ENCODE measurements around the gene TC2N.

The TC2N gene

DNA sequence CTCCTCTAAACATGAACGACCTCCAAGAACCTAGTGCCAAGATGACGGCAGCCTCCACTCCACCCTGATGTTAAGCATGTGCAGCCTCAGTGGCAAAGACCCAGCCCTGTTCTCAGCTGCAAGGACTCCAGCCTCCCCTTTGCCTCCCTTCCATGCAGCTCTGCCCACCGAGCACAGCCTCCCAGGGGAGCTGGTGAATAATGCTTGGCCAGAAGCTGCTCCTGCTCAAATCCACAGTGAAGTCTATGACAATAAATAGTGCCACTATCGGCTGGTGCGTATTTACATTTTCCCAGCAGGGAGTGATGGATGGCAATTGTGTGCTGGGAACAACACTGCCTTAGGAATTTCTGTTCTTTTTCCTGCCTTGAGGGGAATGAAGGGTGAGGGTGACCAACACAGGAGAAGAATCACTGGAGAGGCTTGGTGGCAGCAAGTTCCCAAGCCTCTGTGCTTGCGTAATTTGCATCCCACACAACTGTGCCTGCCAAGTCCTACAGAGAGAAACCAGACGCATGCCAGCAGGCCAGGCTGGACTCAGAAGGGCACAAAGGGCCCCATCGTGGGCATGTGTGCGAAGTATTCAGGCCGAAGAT lies 29.9 kb upstream of the TC2N start:
- TF ChIP-seq, protein P1, sequence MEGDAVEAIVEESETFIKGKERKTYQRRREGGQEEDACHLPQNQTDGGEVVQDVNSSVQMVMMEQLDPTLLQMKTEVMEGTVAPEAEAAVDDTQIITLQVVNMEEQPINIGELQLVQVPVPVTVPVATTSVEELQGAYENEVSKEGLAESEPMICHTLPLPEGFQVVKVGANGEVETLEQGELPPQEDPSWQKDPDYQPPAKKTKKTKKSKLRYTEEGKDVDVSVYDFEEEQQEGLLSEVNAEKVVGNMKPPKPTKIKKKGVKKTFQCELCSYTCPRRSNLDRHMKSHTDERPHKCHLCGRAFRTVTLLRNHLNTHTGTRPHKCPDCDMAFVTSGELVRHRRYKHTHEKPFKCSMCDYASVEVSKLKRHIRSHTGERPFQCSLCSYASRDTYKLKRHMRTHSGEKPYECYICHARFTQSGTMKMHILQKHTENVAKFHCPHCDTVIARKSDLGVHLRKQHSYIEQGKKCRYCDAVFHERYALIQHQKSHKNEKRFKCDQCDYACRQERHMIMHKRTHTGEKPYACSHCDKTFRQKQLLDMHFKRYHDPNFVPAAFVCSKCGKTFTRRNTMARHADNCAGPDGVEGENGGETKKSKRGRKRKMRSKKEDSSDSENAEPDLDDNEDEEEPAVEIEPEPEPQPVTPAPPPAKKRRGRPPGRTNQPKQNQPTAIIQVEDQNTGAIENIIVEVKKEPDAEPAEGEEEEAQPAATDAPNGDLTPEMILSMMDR (IDR thresholded peaks at IDR 0.05; ENCODE audit: low read depth, low read length) = no peak
- DNase-seq (ENCODE audit: extremely low read depth, low read depth) = peak; percentile 39

DNA sequence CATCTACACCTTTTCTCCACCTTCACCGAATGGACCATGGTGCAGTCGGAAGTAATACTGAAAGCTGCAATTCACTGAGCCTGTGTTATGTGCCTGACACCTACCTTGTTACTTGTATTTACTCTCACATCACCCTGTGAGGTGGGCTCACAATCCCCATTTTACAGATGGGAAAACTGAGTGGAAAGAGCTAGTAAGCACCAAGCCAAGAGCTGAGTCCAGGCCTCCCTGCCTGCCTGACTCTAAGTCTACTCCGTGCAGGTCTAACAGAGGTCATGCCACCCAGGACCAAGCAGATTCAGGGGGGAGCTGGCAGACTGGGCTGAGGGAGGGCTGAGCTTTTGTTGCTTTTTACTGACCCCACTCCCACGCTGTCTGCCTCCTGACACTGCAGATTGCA lies 29.1 kb upstream of the TC2N start:
- TF ChIP-seq, protein P1 (IDR thresholded peaks at IDR 0.05; ENCODE audit: low read depth, low read length) = no peak
- DNase-seq (ENCODE audit: extremely low read depth, low read depth) = no peak

DNA sequence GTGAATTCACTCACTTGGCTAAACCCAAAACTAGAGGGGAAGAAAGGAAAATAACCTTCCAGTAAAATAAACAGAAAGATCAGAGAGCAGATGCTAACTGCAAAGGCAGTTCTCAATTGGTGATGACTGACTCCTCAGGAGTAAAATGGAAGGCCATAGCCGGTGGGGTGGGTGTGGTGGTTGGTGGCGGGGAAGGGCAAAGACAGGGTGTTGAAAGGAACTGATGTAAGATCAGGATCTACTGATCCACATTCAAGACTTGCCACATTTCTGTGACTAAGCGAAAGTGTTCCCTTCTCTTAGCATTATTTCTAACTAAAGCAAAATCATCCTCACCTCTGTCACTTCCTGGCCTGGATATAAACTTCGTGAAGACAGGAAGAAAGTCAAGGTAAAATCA lies 26.3 kb upstream of the TC2N start:
- TF ChIP-seq, protein P1 (IDR thresholded peaks at IDR 0.05; ENCODE audit: low read depth, low read length) = no peak
- no peak for DNase-seq (ENCODE audit: extremely low read depth, low read depth)

DNA sequence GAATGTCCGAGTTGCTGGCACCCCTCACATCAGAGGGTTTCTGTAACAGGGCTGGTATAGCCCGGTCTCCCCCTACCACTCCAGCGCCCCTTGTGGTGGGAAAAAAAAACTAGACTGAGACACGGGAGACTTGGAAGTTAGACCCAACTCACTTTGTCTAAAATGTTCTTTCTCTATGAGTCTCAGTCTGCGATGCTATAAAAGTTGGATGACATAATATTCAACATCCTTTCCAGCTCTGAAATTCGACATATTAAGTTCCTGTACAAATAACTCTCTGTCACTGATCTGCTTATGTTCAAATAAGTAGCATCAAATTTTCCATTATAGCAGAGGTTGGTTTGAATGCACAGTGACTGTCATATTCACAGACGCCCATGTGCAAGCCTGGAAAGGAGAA lies 25.7 kb upstream of the TC2N start:
- DNase-seq (ENCODE audit: extremely low read depth, low read depth) = no peak
- TF ChIP-seq, protein P1 (IDR thresholded peaks at IDR 0.05; ENCODE audit: low read depth, low read length) = peak; percentile 34

DNA sequence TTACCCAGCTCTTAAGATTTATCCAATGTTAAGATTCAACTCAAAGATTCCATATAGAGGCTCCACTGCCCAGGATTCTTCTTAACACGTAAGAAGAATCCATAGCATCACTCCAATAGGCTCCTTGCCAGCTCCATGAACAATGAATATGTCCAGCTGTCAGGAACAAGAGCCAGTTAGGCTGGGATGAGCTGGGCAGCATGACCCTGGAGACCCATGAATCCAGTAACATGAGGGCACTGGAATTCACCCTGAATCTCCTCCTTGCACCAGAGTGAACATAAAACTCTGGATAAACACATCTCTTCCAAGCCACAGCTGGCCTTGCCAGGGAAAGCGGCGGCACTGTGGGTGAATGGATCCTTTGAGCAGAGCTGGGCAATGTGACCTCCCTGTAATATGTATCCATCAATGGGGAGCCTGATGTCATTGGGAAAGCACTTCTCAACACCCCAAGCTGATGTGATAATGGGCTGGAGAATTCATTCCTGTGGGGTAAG lies 24.4 kb upstream of the TC2N start:
- DNase-seq (ENCODE audit: extremely low read depth, low read depth) = no peak

DNA sequence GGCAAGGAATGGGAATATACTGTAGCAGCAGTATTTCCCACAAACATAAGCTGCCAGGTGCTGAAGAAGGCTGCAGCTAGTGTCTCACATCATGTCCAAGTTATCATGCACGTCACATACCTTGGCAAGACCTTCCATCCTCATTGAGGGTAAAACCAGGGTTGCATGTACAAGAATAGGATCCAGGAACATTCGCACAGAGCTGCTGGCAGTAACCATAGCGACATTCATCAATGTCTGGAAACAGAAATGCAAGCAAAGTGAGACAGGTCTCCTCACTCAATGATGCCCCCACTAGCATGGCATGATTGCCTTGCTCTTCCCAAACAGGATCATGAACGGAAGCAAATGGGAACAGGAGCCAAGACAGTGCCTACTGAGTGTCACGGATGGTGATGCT lies 23.8 kb upstream of the TC2N start:
- TF ChIP-seq, protein P1 (IDR thresholded peaks at IDR 0.05; ENCODE audit: low read depth, low read length) = no peak
- DNase-seq (ENCODE audit: extremely low read depth, low read depth) = no peak

More for the DNA sequence above, 24.4 kb upstream of the TC2N start:
- TF ChIP-seq, protein P1 (IDR thresholded peaks at IDR 0.05; ENCODE audit: low read depth, low read length) = no peak

DNA sequence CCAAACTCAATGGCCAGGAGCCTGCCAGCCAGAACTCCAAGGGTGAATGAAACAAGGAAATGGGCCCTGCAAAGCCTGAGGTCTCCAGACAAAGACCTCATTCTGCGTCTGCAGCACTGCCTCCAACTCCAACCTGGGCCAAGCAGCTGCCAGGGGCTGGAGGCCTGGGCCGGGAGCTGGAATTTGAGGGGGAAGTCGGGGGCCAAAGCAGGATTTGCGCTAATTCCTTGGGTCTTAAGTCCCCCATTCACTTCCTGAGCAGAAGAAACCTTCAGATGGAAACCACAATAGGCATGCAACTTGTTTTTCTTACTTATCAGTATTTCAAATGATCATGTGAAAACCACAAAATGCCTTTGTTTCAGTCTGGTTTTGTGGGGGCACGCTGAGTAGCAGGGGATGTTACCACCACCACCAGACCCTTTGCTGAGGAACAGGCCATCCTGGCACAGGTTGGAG lies 23.0 kb upstream of the TC2N start:
- no peak for DNase-seq (ENCODE audit: extremely low read depth, low read depth)
- TF ChIP-seq, protein P1 (IDR thresholded peaks at IDR 0.05; ENCODE audit: low read depth, low read length) = no peak

All from AG09319 (cell line).